Heart right ventricle (tissue), 16 donors: Measurements from ENCODE around the gene DCDC2B. TPM values are rescaled to one million over a fixed set of nuclear protein-coding genes. Genes with fewer than 3 reads are reported as not detected.
A peak's percentile ranks its signal among the peaks of the same experiment; 100 is the strongest.

Experiments
- ATAC-seq, 8 donors: fragments of 200-7000 bp; cut with Tn5 transposase; one replicate each; pipeline ENCODE4 v1.9.1; 2020; ENCODE audit warnings: mild to moderate bottlenecking in 8 of 8, moderate library complexity in 8 of 8, moderate number of reproducible peaks in 1 of 8
- DNase-seq, 2 donors: peaks; one replicate each; pipeline ENCODE4 v3.0.0-alpha.2; 2020
- H3K27ac ChIP-seq, 10 donors: fragments of 200-600 bp; sonication (generic) in 2 of 10; one replicate each; pipeline versions ENCODE4 v1.5.0 to v1.8.0; 2020 to 2022; ENCODE audit warnings: mild to moderate bottlenecking in 3 of 10
- H3K27me3 ChIP-seq, 7 donors: fragments of 200-600 bp; one replicate each; pipeline ENCODE4 v1.8.0; 2021 to 2022; ENCODE audit warnings: mild to moderate bottlenecking in 2 of 7
- H3K36me3 ChIP-seq, 9 donors: fragments of 200-600 bp; sonication (generic) in 1 of 9; one replicate each; pipeline versions ENCODE4 v1.5.0 to v1.8.0; 2020 to 2022; ENCODE audit warnings: mild to moderate bottlenecking in 2 of 9
- H3K4me1 ChIP-seq, 9 donors: fragments of 200-600 bp; sonication (generic) in 1 of 9; one replicate each; pipeline versions ENCODE4 v1.5.0 to v1.8.0; 2020 to 2022; ENCODE audit warnings: mild to moderate bottlenecking in 4 of 9
- H3K4me3 ChIP-seq, 10 donors: fragments of 200-600 bp; sonication (generic) in 2 of 10; one replicate each; pipeline versions ENCODE4 v1.5.0 to v1.8.0; 2020 to 2022; ENCODE audit warnings: mild to moderate bottlenecking in 7 of 10, moderate library complexity in 2 of 10
- H3K9me3 ChIP-seq, 11 donors: fragments of 200-600 bp in 10 of 11; sonication (generic) in 2 of 11; one replicate each; pipeline versions ENCODE4 v1.5.0 to v1.8.0; 2013 to 2022; ENCODE audit warnings: mild to moderate bottlenecking in 2 of 11, control low read depth in 1 of 11, moderate library complexity in 1 of 11
- CTCF ChIP-seq, 9 donors: fragments of 200-600 bp; sonication (generic) in 2 of 9; IDR thresholded peaks; one replicate each; pipeline versions ENCODE4 v1.5.0 to v1.8.0; 2021 to 2022; ENCODE audit warnings: antibody characterized with exemption in 9 of 9, mild to moderate bottlenecking in 5 of 9, moderate library complexity in 1 of 9
- WGBS, 2 donors: extraction: QIAGEN DNeasy Blood & Tissue Kit; methylation state at CpG; one replicate each; pipeline ENCODE4 v1.1.7; 2013; ENCODE audit warnings: inconsistent platforms in 1 of 2; 5-methylcytosine and 5-hydroxymethylcytosine counted together
- intact Hi-C, 10 donors: fragments of 100-400 bp; cut with DNase I; formaldehyde crosslinking; loops; one replicate each; pipeline versions ENCODE4 v1.11.1 to v1.14.2; 2022
- polyA plus RNA-seq, 2 donors: library from polyadenylated mRNA; stranded (reverse); fragments of 200-250 nt; gene quantifications; one replicate each; pipeline ENCODE4 v1.2.3, GENCODE V29; 2013
- total RNA-seq, 10 donors: library from RNA; stranded (reverse); fragmentation: NEBNext Ultra II Directional in 3 of 10; extraction: Animal tissue kit (Norgen Biotek cat#: 25700) in 3 of 10; gene quantifications; one replicate each; pipeline versions ENCODE4 v1.2.1 to v1.2.4, GENCODE V29; 2021 to 2023
- donor health status: Arrhythmogenic right ventricular cardiomyopathy.
- donor health status: ischemic (EF 13 %, LVEDD 7.1; RV severe dilation, severe dysfunction).
- donor health status: healthy with polysubstance abuse.
- donor health status: DM: no; HTN: yes; CAD: no.
- donor health status: DM: no; HTN: no; CAD: no.
- donor health status: ischemic (EF 25% LVEDD 6.9; RV normal size, moderate dysfunction).
- donor health status: ischemic (EF 25% LVEDD 5.7; RV mildly dilated, moderate dysfunction).
- donor health status: healthy.
- donor health status: DM: yes; HTN: yes; CAD: no.
- donor health status: Ischemic cardiomyopathy.
- donor health status: ischemic (EF 35%, LVEDD 5.7; RV mildly dilated, moderate dysfunction).
- donor health status: nonischemic (EF 11% LVEDD 7.7; RV severe dilation, severe dysfunction).
- donor health status: DM: yes; HTN: yes; CAD: no.
- donor health status: PGD.
- donor health status: ischemic (EF 29% LVEDD 5.4; RV normal size, mild dysfunction).
- donor health status: nonischemic (EF 23%, LVEDD 6.1; RV moderate dilation, normal function).

DCDC2B gene
- total and polyA plus RNA-seq, 12 donors = not detected

- 54 to 55% methylated on average over 20 of the region's 20 CpGs for WGBS, 2 donors
- H3K36me3 ChIP-seq = peaks cover 0 to 27% (median 0%) of the 10 kb centered on the region in 9 donors
- no peaks in the 10 kb centered on the region for H3K9me3 ChIP-seq
- H3K4me3 ChIP-seq = peak overlapping the region; percentile 48 to 86 (median 72)
- H3K27ac ChIP-seq = peak overlapping the region in 9 of 10 donors; percentile 81 to 96 (median 88)
- intact Hi-C loops = loop anchor here in 2 of 10 donors (5.0 to 10.0 kb wide), 3 partner anchors 55 to 88 kb away; partner anchors contain the start of gene HDAC1 (in 1 of the 2)
- peaks cover 0 to 10% (median 0%) of the 10 kb centered on the region in 7 donors for H3K27me3 ChIP-seq
- DNase-seq (peak in 1 of 2 donors; percentile 18), ATAC-seq (peak in 3 of 8 donors; percentile 1 to 4 (median 1))
- peaks cover 0 to 46% (median 25%) of the 10 kb centered on the region in 9 donors for H3K4me1 ChIP-seq
- no peak for TF ChIP-seq CTCF (IDR thresholded peaks at IDR 0.05)
Observed at GRCh38 chr1:32239790-32240139, 30.9 kb downstream of the DCDC2B start.

- whole genome bisulfite sequencing, 2 donors = 2 to 4% methylated on average over 62 of the region's 62 CpGs
Observed at GRCh38 chr1:32240140-32240951, 31.5 kb downstream of the DCDC2B start.

GRCh38 chr1:32241001-32241763, 32.3 kb downstream of the DCDC2B start:
- DNase-seq = peak; percentile 51 to 56
- WGBS, 2 donors = 0 to 1% methylated on average over 55 of the region's 55 CpGs

More at GRCh38 chr1:32240140-32240951, 31.5 kb downstream of the DCDC2B start:
- Histone ChIP-seq H3K4me1 (peaks cover 0 to 44% (median 28%) of the 10 kb centered on the region in 9 donors), H3K9me3 (no peaks in the 10 kb centered on the region), H3K27ac (peak overlapping the region; percentile 41 to 96 (median 88)), H3K4me3 (peak overlapping the region; percentile 48 to 86 (median 72)), H3K27me3 (peaks cover 0 to 10% (median 0%) of the 10 kb centered on the region in 7 donors), H3K36me3 (peaks cover 0 to 23% (median 0%) of the 10 kb centered on the region in 9 donors)
- peak; percentile 68 to 73 for DNase-seq
- intact Hi-C loops = loop anchor here in 2 of 10 donors (5.0 to 10.0 kb wide), 2 partner anchors 54 to 77 kb away; partner anchors contain the start of gene HDAC1 (in 1 of the 2)
- TF ChIP-seq CTCF (IDR thresholded peaks at IDR 0.05) = peak in 5 of 9 donors; percentile 29 to 56 (median 50)
- ATAC-seq = peak; percentile 65 to 83 (median 78)

More at GRCh38 chr1:32241001-32241763, 32.3 kb downstream of the DCDC2B start:
- Histone ChIP-seq H3K4me3 (peak overlapping the region; percentile 48 to 86 (median 72)), H3K9me3 (no peaks in the 10 kb centered on the region), H3K27ac (peak overlapping the region; percentile 41 to 96 (median 88)), H3K27me3 (peaks cover 0 to 10% (median 0%) of the 10 kb centered on the region in 7 donors), H3K4me1 (peaks cover 0 to 50% (median 36%) of the 10 kb centered on the region in 9 donors), H3K36me3 (peaks cover 0 to 19% (median 0%) of the 10 kb centered on the region in 9 donors)
- peak; percentile 69 to 84 (median 76) for ATAC-seq
- intact Hi-C loops = loop anchor here in 2 of 10 donors (5.0 to 10.0 kb wide), 2 partner anchors 54 to 76 kb away; partner anchors contain the start of gene HDAC1 (in 1 of the 2)
- peak in 2 of 9 donors; percentile 3 to 24 for TF ChIP-seq CTCF (IDR thresholded peaks at IDR 0.05)
